Transverse colon (tissue), 4 donors: ENCODE results near the gene GJB6.

Experiments
- CTCF ChIP-seq, 5 experiments: fragments of 200-600 bp in 3 of 5; fragments of 450-650 bp in 2 of 5; sonication (generic) in 3 of 5; IDR thresholded peaks; 1 replicate in 2 of 5; 2 replicates in 3 of 5; pipeline ENCODE4 v1.5.1; 2016 to 2017; ENCODE audit warnings: antibody characterized with exemption in 5 of 5, inconsistent platforms in 3 of 5, mild to moderate bottlenecking in 2 of 5, moderate library complexity in 1 of 5
- EP300 ChIP-seq: sonication (generic); formaldehyde crosslinking; IDR thresholded peaks from one replicate; pipeline ENCODE4 v1.6.1; 2017; ENCODE audit warnings: antibody characterized with exemption, low read depth
- POLR2A ChIP-seq: fragments of 450-650 bp; IDR thresholded peaks from one replicate; pipeline ENCODE4 v1.6.1; 2016; ENCODE audit warnings: antibody characterized with exemption, mild to moderate bottlenecking, moderate library complexity
- POLR2AphosphoS5 ChIP-seq, 3 donors: sonication (generic); formaldehyde crosslinking; IDR thresholded peaks; one replicate each; pipeline ENCODE4 v1.6.1; 2016; ENCODE audit warnings: antibody characterized with exemption in 3 of 3

GRCh38 chr13:20192158-20192835 lies 39.8 kb downstream of the GJB6 start:
- no peak for TF ChIP-seq EP300
- TF ChIP-seq CTCF (IDR thresholded peaks at IDR 0.05), result no peak
- peak; percentile 54 for TF ChIP-seq POLR2A
- peak in 1 of 3 donors; percentile 48 for TF ChIP-seq POLR2AphosphoS5 (IDR thresholded peaks at IDR 0.05)
